Tibial nerve (tissue), 4 donors: ENCODE results near the gene MDM1. TPM values are rescaled to one million over a fixed set of nuclear protein-coding genes. Genes with fewer than 3 reads are reported as not detected.

Experiments used
- DNase-seq, 2 donors: peaks; one replicate each; pipeline ENCODE4 v3.0.0-alpha.2; 2019; ENCODE audit warnings: low spot score in 2 of 2
- H3K27ac ChIP-seq, 4 donors: fragments of 200-600 bp; sonication (generic) in 3 of 4; one replicate each; pipeline ENCODE4 v1.5.1; 2017 to 2019; ENCODE audit warnings: mild to moderate bottlenecking in 1 of 4
- H3K27me3 ChIP-seq, 2 donors: fragments of 200-600 bp; sonication (generic) in 1 of 2; one replicate each; pipeline versions ENCODE4 v1.5.1 to v1.6.0; 2017 to 2019
- H3K36me3 ChIP-seq, 3 donors: fragments of 200-600 bp; sonication (generic); one replicate each; pipeline ENCODE4 v1.5.1; 2018 to 2019
- H3K4me1 ChIP-seq, 4 donors: fragments of 200-600 bp; sonication (generic) in 3 of 4; one replicate each; pipeline ENCODE4 v1.5.1; 2017 to 2019
- H3K4me3 ChIP-seq, 4 donors: fragments of 200-600 bp; sonication (generic) in 3 of 4; one replicate each; pipeline ENCODE4 v1.5.1; 2017 to 2019; ENCODE audit warnings: mild to moderate bottlenecking in 1 of 4, moderate library complexity in 1 of 4
- H3K9me3 ChIP-seq, 4 donors: fragments of 200-600 bp; sonication (generic) in 3 of 4; one replicate each; pipeline ENCODE4 v1.5.1; 2017 to 2019
- EP300 ChIP-seq, 2 donors: sonication (generic); formaldehyde crosslinking; IDR thresholded peaks; one replicate each; pipeline ENCODE4 v1.6.1; 2017; ENCODE audit warnings: antibody characterized with exemption in 2 of 2, mild to moderate bottlenecking in 1 of 2
- POLR2A ChIP-seq, 2 donors: fragments of 450-650 bp; IDR thresholded peaks; one replicate each; pipeline ENCODE4 v1.6.1; 2017; ENCODE audit warnings: antibody characterized with exemption in 2 of 2, mild to moderate bottlenecking in 2 of 2, moderate library complexity in 2 of 2
- WGBS, 2 donors: methylation state at CpG; one replicate each; pipeline ENCODE4 v1.1.5; 2018; 5-methylcytosine and 5-hydroxymethylcytosine counted together
- total RNA-seq, 4 donors: library from RNA; depleted of rRNA; stranded (reverse); fragments of >200 nt; gene quantifications; one replicate each; pipeline ENCODE4 v1.1.0, GENCODE V29; 2016
- TF ChIP-seq, protein P1 (sequence below), 5 experiments: fragments of 200-600 bp in 3 of 5; fragments of 450-650 bp in 2 of 5; sonication (generic) in 3 of 5; IDR thresholded peaks; one replicate each; pipeline ENCODE4 v1.5.1; 2016 to 2019; ENCODE audit warnings: antibody characterized with exemption in 5 of 5, mild to moderate bottlenecking in 3 of 5, moderate library complexity in 2 of 5

The MDM1 gene
- total RNA-seq, 4 donors from 2014 or later, result 11.2 to 49.8 (median 23.3) TPM

DNA sequence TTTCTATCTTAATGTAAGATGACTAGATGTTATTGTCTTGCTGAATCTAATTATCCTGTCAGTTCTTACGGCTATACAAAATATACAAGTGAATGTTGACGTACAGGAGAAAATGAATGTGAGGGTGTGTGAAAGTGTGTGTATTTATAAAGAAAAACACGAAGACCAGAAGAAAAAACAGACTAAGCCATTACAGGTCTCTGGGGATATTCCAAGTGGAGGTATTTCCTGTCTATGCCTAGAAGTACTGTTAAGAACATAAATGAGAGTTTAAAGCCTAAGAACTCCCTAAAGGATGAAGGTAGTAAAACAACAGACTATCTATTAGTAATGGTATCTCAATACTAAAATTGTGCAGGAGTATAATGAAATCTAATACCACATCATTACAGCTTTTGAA lies 7.6 kb downstream of the MDM1 start:
- H3K9me3 ChIP-seq, result no peaks in the 10 kb centered on the region
- H3K27me3 ChIP-seq, result no peaks in the 10 kb centered on the region
- TF ChIP-seq, protein P1, sequence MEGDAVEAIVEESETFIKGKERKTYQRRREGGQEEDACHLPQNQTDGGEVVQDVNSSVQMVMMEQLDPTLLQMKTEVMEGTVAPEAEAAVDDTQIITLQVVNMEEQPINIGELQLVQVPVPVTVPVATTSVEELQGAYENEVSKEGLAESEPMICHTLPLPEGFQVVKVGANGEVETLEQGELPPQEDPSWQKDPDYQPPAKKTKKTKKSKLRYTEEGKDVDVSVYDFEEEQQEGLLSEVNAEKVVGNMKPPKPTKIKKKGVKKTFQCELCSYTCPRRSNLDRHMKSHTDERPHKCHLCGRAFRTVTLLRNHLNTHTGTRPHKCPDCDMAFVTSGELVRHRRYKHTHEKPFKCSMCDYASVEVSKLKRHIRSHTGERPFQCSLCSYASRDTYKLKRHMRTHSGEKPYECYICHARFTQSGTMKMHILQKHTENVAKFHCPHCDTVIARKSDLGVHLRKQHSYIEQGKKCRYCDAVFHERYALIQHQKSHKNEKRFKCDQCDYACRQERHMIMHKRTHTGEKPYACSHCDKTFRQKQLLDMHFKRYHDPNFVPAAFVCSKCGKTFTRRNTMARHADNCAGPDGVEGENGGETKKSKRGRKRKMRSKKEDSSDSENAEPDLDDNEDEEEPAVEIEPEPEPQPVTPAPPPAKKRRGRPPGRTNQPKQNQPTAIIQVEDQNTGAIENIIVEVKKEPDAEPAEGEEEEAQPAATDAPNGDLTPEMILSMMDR (IDR thresholded peaks at IDR 0.05), result no peak
- no peak for TF ChIP-seq EP300 (IDR thresholded peaks at IDR 0.05)
- no peak for TF ChIP-seq POLR2A (IDR thresholded peaks at IDR 0.05)
- no peak for DNase-seq
- H3K4me1 ChIP-seq, result peaks cover 0 to 5% (median 0%) of the 10 kb centered on the region in 4 donors
- H3K36me3 ChIP-seq, result peaks cover 0 to 35% (median 0%) of the 10 kb centered on the region in 3 donors
- H3K27ac ChIP-seq, result no peak overlapping the region
- WGBS, 2 donors, result 57 to 67% methylated on average over 3 of the region's 3 CpGs
- no peak overlapping the region for H3K4me3 ChIP-seq

DNA sequence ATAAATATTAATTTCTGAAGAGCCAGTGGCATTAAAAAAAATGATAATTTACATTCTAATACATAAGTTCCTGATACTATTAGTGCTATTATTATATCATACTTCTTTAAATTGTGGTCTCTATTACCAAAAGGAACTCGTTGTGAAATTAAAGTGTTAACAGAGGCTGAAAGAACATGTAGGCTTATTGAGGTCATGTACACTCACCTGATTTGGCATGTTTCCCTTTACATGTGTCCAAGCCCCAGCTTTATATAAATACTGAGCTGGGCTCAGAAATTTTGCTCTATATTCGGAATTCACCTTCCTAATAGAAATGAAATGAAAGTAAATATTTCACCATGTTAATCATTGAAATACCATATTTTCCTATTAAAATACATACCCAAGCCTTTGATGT lies 11.0 kb downstream of the MDM1 start:
- Histone ChIP-seq H3K4me3 (no peak overlapping the region), H3K27me3 (no peaks in the 10 kb centered on the region), H3K36me3 (peaks cover 0 to 15% (median 0%) of the 10 kb centered on the region in 3 donors), H3K27ac (no peak overlapping the region), H3K4me1 (peaks cover 0 to 6% (median 0%) of the 10 kb centered on the region in 4 donors), H3K9me3 (no peaks in the 10 kb centered on the region)
- DNase-seq, result no peak
- TF ChIP-seq EP300 (IDR thresholded peaks at IDR 0.05), result no peak
- TF ChIP-seq, protein P1 (IDR thresholded peaks at IDR 0.05), result no peak
- TF ChIP-seq POLR2A (IDR thresholded peaks at IDR 0.05), result no peak
- 75 to 79% methylated on average over 2 of the region's 2 CpGs for WGBS, 2 donors

DNA sequence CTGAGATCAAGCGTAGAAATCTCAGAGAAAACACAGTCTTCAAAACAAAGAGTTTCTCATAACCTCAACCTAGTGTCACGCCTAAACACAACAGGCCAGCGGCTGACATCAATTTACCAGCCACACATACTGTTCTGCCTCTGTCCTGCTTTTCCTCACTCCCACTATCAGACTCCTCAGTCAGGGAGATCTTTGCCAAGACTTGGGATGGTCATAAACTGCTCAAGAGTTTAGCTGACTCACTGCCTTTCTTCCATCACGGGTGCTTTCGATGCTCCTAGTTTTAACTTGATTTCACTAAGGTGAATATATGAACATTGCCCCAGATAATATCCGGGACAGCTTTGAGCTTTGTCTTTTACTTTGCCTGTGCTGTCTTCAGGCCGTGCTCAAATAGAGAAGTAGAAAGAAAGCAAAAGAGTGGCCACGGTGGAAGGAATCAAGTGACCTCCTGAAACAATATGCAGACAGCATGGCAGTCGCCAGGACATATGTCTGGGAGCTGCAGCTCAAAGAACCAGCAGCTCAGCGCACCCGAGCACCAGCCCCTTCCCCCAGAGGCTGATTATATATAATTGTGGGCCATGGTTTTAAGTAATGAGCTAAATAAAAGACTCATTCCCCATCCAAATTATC lies 12.1 kb downstream of the MDM1 start:
- peaks cover 0 to 17% (median 0%) of the 10 kb centered on the region in 3 donors for H3K36me3 ChIP-seq
- H3K9me3 ChIP-seq, result no peaks in the 10 kb centered on the region
- TF ChIP-seq, protein P1 (IDR thresholded peaks at IDR 0.05), result no peak
- peak in 1 of 2 donors; percentile 37 for TF ChIP-seq EP300 (IDR thresholded peaks at IDR 0.05)
- DNase-seq, result peak in 1 of 2 donors; percentile 13
- peaks cover 0 to 6% (median 0%) of the 10 kb centered on the region in 4 donors for H3K4me1 ChIP-seq
- no peaks in the 10 kb centered on the region for H3K27me3 ChIP-seq
- peak overlapping the region in 3 of 4 donors; percentile 44 to 72 (median 72) for H3K27ac ChIP-seq
- 46 to 50% methylated on average over 11 of the region's 11 CpGs for WGBS, 2 donors
- H3K4me3 ChIP-seq, result no peak overlapping the region

DNA sequence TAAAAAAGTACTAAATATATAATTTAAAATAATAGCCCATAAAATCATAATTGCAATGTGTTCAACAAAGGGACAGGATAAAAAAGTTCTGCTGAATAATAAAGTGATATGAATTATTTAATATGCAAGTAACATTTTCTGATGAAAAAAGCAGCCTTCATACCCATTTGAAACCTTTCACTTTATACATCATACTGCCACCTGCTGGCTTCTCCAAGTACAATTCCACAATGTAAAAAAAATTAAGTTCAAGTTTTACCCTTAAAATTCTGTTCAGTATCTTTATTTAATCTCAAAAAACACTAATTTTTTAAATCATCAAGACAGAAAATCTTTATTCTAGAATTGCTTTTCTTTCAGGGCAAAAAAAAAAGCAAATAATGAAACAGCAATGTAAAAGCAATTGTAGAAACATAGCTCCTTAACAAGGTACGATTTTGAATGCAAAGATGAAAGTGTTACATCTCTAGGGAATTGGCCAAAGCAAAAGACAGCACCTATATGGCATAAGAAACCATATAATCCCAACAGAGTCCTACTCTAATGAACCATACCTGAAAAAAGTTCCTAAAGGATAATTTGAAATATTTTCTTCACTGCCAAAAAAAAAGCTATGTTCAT lies 15.0 kb downstream of the MDM1 start:
- no peak for TF ChIP-seq POLR2A (IDR thresholded peaks at IDR 0.05)
- TF ChIP-seq, protein P1 (IDR thresholded peaks at IDR 0.05), result peak; percentile 52 to 63 (median 55)
- no peak overlapping the region for H3K4me3 ChIP-seq
- DNase-seq, result peak in 1 of 2 donors; percentile 56
- WGBS, 2 donors, result 86 to 93% methylated on average over 1 of the region's 1 CpG
- no peaks in the 10 kb centered on the region for H3K9me3 ChIP-seq
- H3K4me1 ChIP-seq, result peaks cover 0 to 6% (median 0%) of the 10 kb centered on the region in 4 donors
- peaks cover 0 to 38% (median 0%) of the 10 kb centered on the region in 3 donors for H3K36me3 ChIP-seq
- no peak overlapping the region for H3K27ac ChIP-seq
- no peaks in the 10 kb centered on the region for H3K27me3 ChIP-seq

DNA sequence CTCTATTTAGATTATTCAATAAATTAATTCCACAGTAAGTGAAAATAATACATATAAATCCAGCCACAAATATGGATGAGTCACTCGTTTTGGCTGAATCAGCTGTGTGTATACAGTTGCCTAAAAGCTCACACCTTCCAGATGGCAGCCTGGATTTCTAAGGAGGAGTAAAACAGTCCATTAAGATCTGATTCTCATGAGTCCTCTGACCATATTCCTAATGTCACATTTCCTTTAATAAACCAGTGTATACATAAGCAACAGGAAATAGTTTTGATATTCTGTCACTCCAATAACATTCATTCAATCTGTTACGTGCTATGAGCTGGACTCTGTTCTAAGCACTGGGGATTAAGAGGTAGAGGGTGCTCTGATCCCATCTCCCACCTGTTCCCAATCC lies 21.8 kb downstream of the MDM1 start:
- no peaks in the 10 kb centered on the region for H3K9me3 ChIP-seq
- H3K27ac ChIP-seq, result no peak overlapping the region
- peaks cover 0 to 89% (median 0%) of the 10 kb centered on the region in 3 donors for H3K36me3 ChIP-seq
- TF ChIP-seq, protein P1 (IDR thresholded peaks at IDR 0.05), result no peak
- TF ChIP-seq EP300 (IDR thresholded peaks at IDR 0.05) (no peak), POLR2A (IDR thresholded peaks at IDR 0.05) (no peak)
- no peak for DNase-seq
- 70 to 77% methylated on average over 2 of the region's 2 CpGs for WGBS, 2 donors
- H3K4me1 ChIP-seq, result no peaks in the 10 kb centered on the region
- no peaks in the 10 kb centered on the region for H3K27me3 ChIP-seq
- no peak overlapping the region for H3K4me3 ChIP-seq
